GM12878 (cell line): ENCODE measurements around the gene C11orf91. TPM values are rescaled to one million over a fixed set of nuclear protein-coding genes. Genes with fewer than 3 reads are reported as not detected.

Source experiments
- ATAC-seq: fragments of 200-7000 bp; cut with Tn5 transposase; 3 replicates; pipeline ENCODE4 v1.9.1; 2020; ENCODE audit warnings: mild to moderate bottlenecking, moderate library complexity
- BruUV-seq: library from RNA; stranded (reverse); fragments of 400-500 nt; replicated peaks from 2 replicates; lab custom pipeline; 2021; lab: Mats Ljungman, UMichigan
- CTCF ChIA-PET: fragments of 300-600 bp; sonication (Branson Sonifier 250); formaldehyde crosslinking; extraction: SDS; loops from one replicate; lab custom pipeline; 2021; ENCODE audit warnings: inconsistent platforms; lab: Yijun Ruan, JAX
- POLR2A ChIA-PET: fragments of 350-600 bp; formaldehyde crosslinking; extraction: SDS; loops from one replicate; lab custom pipeline; 2021; ENCODE audit warnings: inconsistent platforms; lab: Charles Lee
- RAD21 ChIA-PET: fragments of 300-600 bp; sonication (Branson Sonifier 250); formaldehyde crosslinking; loops from one replicate; lab custom pipeline; 2023; ENCODE audit warnings: antibody characterized with exemption; ENCODE audit not compliant: unreplicated experiment; lab: Charles Lee
- SMC1A ChIA-PET: fragments of 300-600 bp; sonication (Branson Sonifier 250); formaldehyde crosslinking; loops from one replicate; lab custom pipeline; 2023; ENCODE audit not compliant: unreplicated experiment, uncharacterized antibody; lab: Charles Lee
- DNase-seq: peaks from one replicate; pipeline ENCODE4 v3.0.0-alpha.2; 2011; ENCODE audit warnings: low read depth, low spot score
- FAIRE-seq: peaks from 3 replicates; lab custom pipeline; 2011; peaks lifted over from hg19 to GRCh38; lab: Jason Lieb, UNC
- H2AFZ ChIP-seq: 2 replicates; pipeline ENCODE4 v1.6.0; 2011; ENCODE audit warnings: low read depth, low read length, control low read depth; ENCODE audit not compliant: control insufficient read depth
- H3K27ac ChIP-seq: 2 replicates; pipeline ENCODE4 v1.5.1; 2011; ENCODE audit warnings: control low read depth; ENCODE audit not compliant: control insufficient read depth, insufficient read depth
- H3K27me3 ChIP-seq, 2 experiments: replicated peaks in 1 of 2; 2 replicates each; pipeline versions ENCODE4 v1.6.0 to v1.6.1; 2011; ENCODE audit warnings: low read length in 1 of 2; ENCODE audit not compliant: control insufficient read depth in 2 of 2, insufficient read depth in 2 of 2
- H3K36me3 ChIP-seq, 2 experiments: 2 replicates each; pipeline ENCODE4 v1.5.1; 2011; ENCODE audit warnings: low read length in 1 of 2; ENCODE audit not compliant: control insufficient read depth in 2 of 2, insufficient read depth in 2 of 2
- H3K4me1 ChIP-seq: 2 replicates; pipeline ENCODE4 v1.6.1; 2011; ENCODE audit warnings: mild to moderate bottlenecking, low read length, moderate library complexity, mixed read lengths; ENCODE audit not compliant: control insufficient read depth, insufficient read depth
- H3K4me2 ChIP-seq: 2 replicates; pipeline ENCODE4 v1.6.0; 2011; ENCODE audit warnings: control low read depth; ENCODE audit not compliant: control insufficient read depth, insufficient read depth
- H3K4me3 ChIP-seq: fragments of 200-600 bp; sonication (generic); 2 replicates; pipeline ENCODE4 v1.5.1; 2016
- H3K79me2 ChIP-seq: 2 replicates; pipeline ENCODE4 v1.6.0; 2011; ENCODE audit warnings: low read length; ENCODE audit not compliant: control insufficient read depth, insufficient read depth
- H3K9ac ChIP-seq: 2 replicates; pipeline ENCODE4 v1.8.0; 2011; ENCODE audit warnings: low read length, control low read depth, mixed read lengths; ENCODE audit not compliant: control insufficient read depth, insufficient read depth
- H3K9me3 ChIP-seq: replicated peaks from 3 replicates; pipeline ENCODE4 v1.5.1; 2011; ENCODE audit warnings: mild to moderate bottlenecking, low read length; ENCODE audit not compliant: control insufficient read depth, insufficient read depth
- H4K20me1 ChIP-seq: 2 replicates; pipeline ENCODE4 v1.6.0; 2011; ENCODE audit not compliant: control insufficient read depth, insufficient read depth
- BHLHE40 ChIP-seq, 2 experiments: fragments of 450-650 bp in 1 of 2; IDR thresholded peaks; 2 replicates each; pipeline ENCODE4 v1.6.1; 2011 to 2017; ENCODE audit warnings: low read depth in 2 of 2, borderline replicate concordance in 1 of 2, improper control_type of control experiment in 1 of 2, low read length in 1 of 2, mild to moderate bottlenecking in 1 of 2
- BMI1 ChIP-seq: fragments of 450-650 bp; IDR thresholded peaks from 2 replicates; pipeline ENCODE4 v1.6.1; 2016; ENCODE audit warnings: mild to moderate bottlenecking, moderate library complexity, borderline replicate concordance
- CHD1 ChIP-seq: IDR thresholded peaks from 2 replicates; pipeline ENCODE4 v1.6.1; 2012; ENCODE audit warnings: low read depth, low read length, improper control_type of control experiment
- EED ChIP-seq: sonication (generic); IDR thresholded peaks from 2 replicates; pipeline ENCODE4 v1.6.1; 2016; ENCODE audit warnings: antibody characterized with exemption, low read depth
- EGR1 ChIP-seq, 2 experiments: IDR thresholded peaks; 1 replicate in 1 of 2; 2 replicates in 1 of 2; pipeline ENCODE4 v1.6.1; 2011 to 2012; ENCODE audit warnings: low read depth in 2 of 2, low read length in 2 of 2, borderline replicate concordance in 1 of 2, mild to moderate bottlenecking in 1 of 2, moderate library complexity in 1 of 2
- ETV6 ChIP-seq, 2 experiments: fragments of 450-650 bp in 1 of 2; IDR thresholded peaks in 1 of 2; conservative IDR thresholded peaks in 1 of 2; 2 replicates each; pipeline ENCODE4 v1.6.1; 2014; ENCODE audit warnings: antibody characterized with exemption in 1 of 2, borderline replicate concordance in 1 of 2, low read depth in 1 of 2, mild to moderate bottlenecking in 1 of 2, moderate library complexity in 1 of 2
- IKZF1 ChIP-seq: fragments of 450-650 bp; conservative IDR thresholded peaks from 2 replicates; pipeline ENCODE4 v1.6.1; 2017; ENCODE audit warnings: antibody characterized with exemption, mild to moderate bottlenecking
- IKZF2 ChIP-seq, 2 experiments: fragments of 450-650 bp; IDR thresholded peaks; 2 replicates each; pipeline ENCODE4 v1.6.1; 2017; ENCODE audit warnings: mild to moderate bottlenecking in 2 of 2, moderate library complexity in 2 of 2
- MTA3 ChIP-seq: IDR thresholded peaks from 2 replicates; pipeline ENCODE4 v1.6.1; 2012; ENCODE audit warnings: low read length, inconsistent platforms, borderline replicate concordance
- MYB ChIP-seq: fragments of 150-350 bp; IDR thresholded peaks from 2 replicates; pipeline ENCODE4 v1.6.1; 2014; ENCODE audit warnings: mild to moderate bottlenecking, low read depth, low read length, borderline replicate concordance
- SIN3A ChIP-seq: IDR thresholded peaks from 2 replicates; pipeline ENCODE4 v1.6.1; 2012; ENCODE audit warnings: low read depth, low read length, improper control_type of control experiment
- SUPT20H ChIP-seq: IDR thresholded peaks from 2 replicates; pipeline ENCODE4 v1.6.1; 2011; ENCODE audit warnings: low read depth, mild to moderate bottlenecking, low read length, moderate library complexity, borderline replicate concordance; ENCODE audit not compliant: control insufficient read depth
- TAF1 ChIP-seq: IDR thresholded peaks from 2 replicates; pipeline ENCODE4 v1.6.1; 2011; ENCODE audit warnings: mild to moderate bottlenecking, low read depth, low read length, borderline replicate concordance
- TCF12 ChIP-seq: IDR thresholded peaks from 2 replicates; pipeline ENCODE4 v1.6.1; 2011; ENCODE audit warnings: low read depth, mild to moderate bottlenecking, low read length
- ZBTB33 ChIP-seq: fragments of 450-650 bp; IDR thresholded peaks from 2 replicates; pipeline ENCODE4 v1.6.1; 2017; ENCODE audit warnings: mild to moderate bottlenecking
- ZSCAN29 ChIP-seq: fragments of 450-650 bp; IDR thresholded peaks from 2 replicates; pipeline ENCODE4 v1.6.1; 2017; ENCODE audit warnings: mild to moderate bottlenecking, moderate library complexity
- WGBS: methylation state at CpG from one replicate; pipeline ENCODE4 v1.1.6; 2016; ENCODE audit warnings: low lambda C conversion rate; ENCODE audit not compliant: insufficient replicate concordance, insufficient coverage; ENCODE audit errors: missing lambda C conversion rate; 5-methylcytosine and 5-hydroxymethylcytosine counted together
- in situ Hi-C: fragments of 300-500 bp; cut with MboI; formaldehyde crosslinking; loops from 9 replicates; pipeline ENCODE4 v1.14.3; 2018; ENCODE audit warnings: mixed read lengths
- intact Hi-C: fragments of 100-400 bp; cut with micrococcal nuclease; formaldehyde crosslinking; loops from one replicate; pipeline ENCODE4 v1.14.2; 2022; ENCODE audit not compliant: unreplicated experiment
- polyA plus RNA-seq, 11 experiments: library from polyadenylated mRNA; depleted of rRNA in 4 of 11; unstranded in 6 of 11; stranded (reverse) in 5 of 11; fragments of >200 nt; fragmentation: Nextera tagmentation in 4 of 11; fragmentation: Illumina TruSeq in 1 of 11; extraction: Ambion mirVana in 4 of 11; extraction: Trizol in 1 of 11; gene quantifications; 1 replicate in 1 of 11; 2 replicates in 10 of 11; pipeline versions ENCODE4 v1.2.1 to v1.2.3, GENCODE V29; 2011 to 2016; ENCODE audit warnings: inconsistent platforms in 2 of 11, missing spikeins in 2 of 11, low read depth in 1 of 11
- total RNA-seq, 4 experiments: library from RNA; depleted of rRNA in 3 of 4; stranded (reverse); fragments of >200 nt in 3 of 4; fragmentation: Illumina TruSeq in 1 of 4; extraction: Trizol in 1 of 4; gene quantifications; 2 replicates each; pipeline versions ENCODE4 v1.2.1 to v1.2.3, GENCODE V29; 2013 to 2021

C11orf91 gene
- total and polyA plus RNA-seq, 10 of the 15 experiments (the other 5 are each of a cell fraction or from before 2014, with no cell fraction given) = not detected

GRCh38 chr11:33721426-33721825, 20.8 kb upstream of the C11orf91 start:
- ChIA-PET CTCF (interaction anchor here (1.1 to 2.3 kb wide), 2 partner anchors 12 to 21 kb away, joined by 6 to 10 read pairs; no protein-coding TSS in a partner anchor), RAD21 (interaction anchor here (0.7 to 8.6 kb wide), 3 partner anchors 15 to 21 kb away, joined by 3 to 158 read pairs (median 4); partner anchors contain the start of gene CD59), POLR2A (no interaction called here), SMC1A (interaction anchor here (1.3 to 1.8 kb wide), 3 partner anchors 12 to 22 kb away, joined by 3 to 7 read pairs (median 3); no protein-coding TSS in a partner anchor)
- Histone ChIP-seq H3K79me2 (peaks cover 32% of the 10 kb centered on the region), H4K20me1 (peaks cover 2% of the 10 kb centered on the region; the same call in 1 of the 2 replicates), H3K4me2 (no peak overlapping the region), H3K36me3 (peaks cover 19 to 21% of the 10 kb centered on the region in 2 experiments; a peak in 3 of 4 replicates), H3K27ac (no peak overlapping the region), H3K4me3 (no peak overlapping the region), H3K9me3 (no peaks in the 10 kb centered on the region), H3K27me3 (no peaks in the 10 kb centered on the region), H3K4me1 (peaks cover 24% of the 10 kb centered on the region), H2AFZ (no peak overlapping the region), H3K9ac (no peak overlapping the region)
- in situ Hi-C loops = no loop called here
- ATAC-seq (no peak), DNase-seq (no peak), FAIRE-seq (no peak)
- TF ChIP-seq BMI1 (no peak), TAF1 (no peak), SUPT20H (no peak), BHLHE40 (IDR thresholded peaks at IDR 0.05; ENCODE audit: borderline replicate concordance in 1 of 2, low read depth in 2 of 2, low read length in 1 of 2) (no peak)
- intact Hi-C loops = no loop called here
- no TSS peak for BruUV-seq
- WGBS = 100% methylated on average over 1 of the region's 1 CpG

- FAIRE-seq (no peak), DNase-seq (no peak), ATAC-seq (no peak)
- peaks cover 22% of the 10 kb centered on the region for H3K79me2 ChIP-seq
- no peak overlapping the region for H3K4me2 ChIP-seq
- peaks cover 21% of the 10 kb centered on the region for H3K4me1 ChIP-seq
- peaks cover 24 to 33% of the 10 kb centered on the region in 2 experiments; a peak in 3 of 4 replicates for H3K36me3 ChIP-seq
- H3K27me3 ChIP-seq = no peaks in the 10 kb centered on the region
- H4K20me1 ChIP-seq = peaks cover 2% of the 10 kb centered on the region; the same call in 1 of the 2 replicates
- CTCF ChIA-PET = interaction anchor here (0.6 to 9.4 kb wide), 4 partner anchors 9 to 110 kb away, joined by 3 to 276 read pairs (median 4); no protein-coding TSS in a partner anchor
- in situ Hi-C loops (no loop called here), intact Hi-C loops (no loop called here)
- WGBS = 79% methylated on average over 5 of the region's 5 CpGs
- BruUV-seq = no TSS peak
- H2AFZ ChIP-seq = no peak overlapping the region
- H3K9me3 ChIP-seq = no peaks in the 10 kb centered on the region
- POLR2A ChIA-PET = interaction anchor here (1.6 kb wide), 1 partner anchor 15 kb away, joined by 4 read pairs; no protein-coding TSS in a partner anchor
- no peak overlapping the region for H3K4me3 ChIP-seq
- RAD21 ChIA-PET = interaction anchor here (1.8 to 8.6 kb wide), 2 partner anchors 15 to 23 kb away, joined by 6 to 158 read pairs; no protein-coding TSS in a partner anchor
- no peak overlapping the region for H3K27ac ChIP-seq
- SMC1A ChIA-PET = interaction anchor here (0.9 to 10.8 kb wide), 6 partner anchors 9 to 22 kb away, joined by 3 to 153 read pairs (median 3); partner anchors contain the start of gene CD59
- no peak overlapping the region for H3K9ac ChIP-seq
- TF ChIP-seq ETV6 (conservative IDR thresholded peaks at IDR 0.05 in 1 of 2, IDR thresholded peaks at IDR 0.05 in 1 of 2; ENCODE audit: borderline replicate concordance in 1 of 2, low read depth in 1 of 2) (no peak), SIN3A (no peak), IKZF1 (no peak), CHD1 (no peak), ZBTB33 (no peak), EED (no peak), EGR1 (IDR thresholded peaks at IDR 0.05; ENCODE audit: borderline replicate concordance in 1 of 2, low read depth in 2 of 2, low read length in 2 of 2) (no peak), MYB (no peak), MTA3 (no peak), ZSCAN29 (no peak), IKZF2 (IDR thresholded peaks at IDR 0.05) (no peak), TCF12 (no peak)
These were observed 19.0 kb upstream of the C11orf91 start for GRCh38 chr11:33719587-33719986.
